Glomerular visceral epithelial cell (primary cell): ENCODE measurements around the gene TEX55.
"Not testable (repeated sequence)": the region's sequence is repeated elsewhere in the genome, so short reads cannot be mapped to it uniquely, and the experiment has no call there.

Source experiments
- DNase-seq: peaks from one replicate; pipeline ENCODE4 v3.0.0-alpha.2; 2016; ENCODE audit errors: extremely low spot score

Gene TEX55

GRCh38 chr3:119145500-119146167 is at the start of gene TEX55:
TSS of gene TEX55 (plus strand) at chr3:119146165. CDS start at chr3:119146190, 25 bp downstream.
- DNase-seq = peak; percentile 49

GRCh38 chr3:119098003-119098402 is 48.0 kb upstream of the TEX55 start:
- DNase-seq = no peak

- peak; percentile 24 for DNase-seq
Measured at GRCh38 chr3:119098619-119099222, 47.2 kb upstream of the TEX55 start.

- DNase-seq = no peak
Measured at GRCh38 chr3:119099785-119100184, 46.2 kb upstream of the TEX55 start.

GRCh38 chr3:119104031-119104430 is 41.9 kb upstream of the TEX55 start:
- no peak for DNase-seq

- not testable (repeated sequence) for DNase-seq
Measured at GRCh38 chr3:119118330-119118729, 27.6 kb upstream of the TEX55 start.

- no peak for DNase-seq
Measured at GRCh38 chr3:119120480-119120879, 25.5 kb upstream of the TEX55 start.

GRCh38 chr3:119122350-119122749 is 23.6 kb upstream of the TEX55 start:
- no peak for DNase-seq

- DNase-seq = no peak
Measured at GRCh38 chr3:119125342-119125741, 20.6 kb upstream of the TEX55 start.

- DNase-seq = no peak
Measured at GRCh38 chr3:119125742-119126504, 20.0 kb upstream of the TEX55 start.

- DNase-seq = not testable (repeated sequence)
Measured at GRCh38 chr3:119130291-119130690, 15.7 kb upstream of the TEX55 start.

- not testable (repeated sequence) for DNase-seq
Measured at GRCh38 chr3:119132291-119132690, 13.7 kb upstream of the TEX55 start.

- not testable (repeated sequence) for DNase-seq
Measured at GRCh38 chr3:119139360-119139759, 6.6 kb upstream of the TEX55 start.

GRCh38 chr3:119140466-119140865 is 5.5 kb upstream of the TEX55 start:
- DNase-seq = no peak

- no peak for DNase-seq
Measured at GRCh38 chr3:119145128-119145499, 851 bp upstream of the TEX55 start.

GRCh38 chr3:119146578-119147375 is 812 bp downstream of the TEX55 start:
- no peak for DNase-seq

- no peak for DNase-seq
Measured at GRCh38 chr3:119147494-119147893, 1.5 kb downstream of the TEX55 start.

- DNase-seq = peak; percentile 11
Measured at GRCh38 chr3:119148493-119149180, 2.7 kb downstream of the TEX55 start.

GRCh38 chr3:119149484-119149883 is 3.5 kb downstream of the TEX55 start:
- DNase-seq = no peak

- DNase-seq = no peak
Measured at GRCh38 chr3:119156868-119157267, 10.9 kb downstream of the TEX55 start.

GRCh38 chr3:119157971-119158370 is 12.0 kb downstream of the TEX55 start:
- DNase-seq = no peak
